ENCODE measurements around the gene ST6GALNAC3.

ST6GALNAC3 gene

GRCh38 chr1:76352741-76353435 lies 278.3 kb downstream of the ST6GALNAC3 start:
- Histone ChIP-seq H3K9me3 (ENCODE audit: control insufficient read depth, low read length) (no peaks in the 10 kb centered on the region), H3K27me3 (ENCODE audit: control insufficient read depth, insufficient read depth, low read length) (no peaks in the 10 kb centered on the region), H3K9ac (ENCODE audit: low read length) (no peak overlapping the region), H3K4me3 (ENCODE audit: low read length) (no peak overlapping the region), H3K36me3 (ENCODE audit: control insufficient read depth, insufficient read depth, low read length) (no peaks in the 10 kb centered on the region), H3K4me1 (ENCODE audit: control insufficient read depth, insufficient read depth, low read length) (no peaks in the 10 kb centered on the region)

GRCh38 chr1:76354236-76354635 lies 279.7 kb downstream of the ST6GALNAC3 start:
- H3K4me3 ChIP-seq (ENCODE audit: low read length), result no peak overlapping the region
- no peak overlapping the region for H3K9ac ChIP-seq (ENCODE audit: low read length)
- H3K4me1 ChIP-seq (ENCODE audit: control insufficient read depth, insufficient read depth, low read length), result no peaks in the 10 kb centered on the region
- no peaks in the 10 kb centered on the region for H3K36me3 ChIP-seq (ENCODE audit: control insufficient read depth, insufficient read depth, low read length)
- H3K9me3 ChIP-seq (ENCODE audit: control insufficient read depth, low read length), result no peaks in the 10 kb centered on the region
- no peaks in the 10 kb centered on the region for H3K27me3 ChIP-seq (ENCODE audit: control insufficient read depth, insufficient read depth, low read length)

GRCh38 chr1:76366726-76367125 lies 292.2 kb downstream of the ST6GALNAC3 start:
- H3K4me3 ChIP-seq (ENCODE audit: low read length), result no peak overlapping the region

GRCh38 chr1:76371941-76372340 lies 297.4 kb downstream of the ST6GALNAC3 start:
- H3K36me3 ChIP-seq (ENCODE audit: control insufficient read depth, insufficient read depth, low read length), result no peaks in the 10 kb centered on the region
- H3K9me3 ChIP-seq (ENCODE audit: control insufficient read depth, low read length), result no peaks in the 10 kb centered on the region
- H3K9ac ChIP-seq (ENCODE audit: low read length), result no peak overlapping the region
- no peaks in the 10 kb centered on the region for H3K4me1 ChIP-seq (ENCODE audit: control insufficient read depth, insufficient read depth, low read length)
- H3K27me3 ChIP-seq (ENCODE audit: control insufficient read depth, insufficient read depth, low read length), result no peaks in the 10 kb centered on the region
- H3K4me3 ChIP-seq (ENCODE audit: low read length), result no peak overlapping the region

More at GRCh38 chr1:76366726-76367125, 292.2 kb downstream of the ST6GALNAC3 start:
- H3K4me1 ChIP-seq (ENCODE audit: control insufficient read depth, insufficient read depth, low read length), result no peaks in the 10 kb centered on the region
- no peaks in the 10 kb centered on the region for H3K9me3 ChIP-seq (ENCODE audit: control insufficient read depth, low read length)
- no peaks in the 10 kb centered on the region for H3K27me3 ChIP-seq (ENCODE audit: control insufficient read depth, insufficient read depth, low read length)
- H3K36me3 ChIP-seq (ENCODE audit: control insufficient read depth, insufficient read depth, low read length), result no peaks in the 10 kb centered on the region
- no peak overlapping the region for H3K9ac ChIP-seq (ENCODE audit: low read length)

- Histone ChIP-seq H3K9ac (ENCODE audit: low read length) (no peak overlapping the region), H3K27me3 (ENCODE audit: control insufficient read depth, insufficient read depth, low read length) (no peaks in the 10 kb centered on the region), H3K9me3 (ENCODE audit: control insufficient read depth, low read length) (no peaks in the 10 kb centered on the region), H3K4me1 (ENCODE audit: control insufficient read depth, insufficient read depth, low read length) (no peaks in the 10 kb centered on the region), H3K4me3 (ENCODE audit: low read length) (no peak overlapping the region), H3K36me3 (ENCODE audit: control insufficient read depth, insufficient read depth, low read length) (no peaks in the 10 kb centered on the region)
Observed at GRCh38 chr1:76374086-76374485, 299.5 kb downstream of the ST6GALNAC3 start.

- Histone ChIP-seq H3K9ac (ENCODE audit: low read length) (no peak overlapping the region), H3K9me3 (ENCODE audit: control insufficient read depth, low read length) (no peaks in the 10 kb centered on the region), H3K36me3 (ENCODE audit: control insufficient read depth, insufficient read depth, low read length) (no peaks in the 10 kb centered on the region), H3K27me3 (ENCODE audit: control insufficient read depth, insufficient read depth, low read length) (no peaks in the 10 kb centered on the region), H3K4me1 (ENCODE audit: control insufficient read depth, insufficient read depth, low read length) (no peaks in the 10 kb centered on the region), H3K4me3 (ENCODE audit: low read length) (no peak overlapping the region)
Observed at GRCh38 chr1:76377247-76377646, 302.7 kb downstream of the ST6GALNAC3 start.

- Histone ChIP-seq H3K9ac (ENCODE audit: low read length) (no peak overlapping the region), H3K9me3 (ENCODE audit: control insufficient read depth, low read length) (no peaks in the 10 kb centered on the region), H3K36me3 (ENCODE audit: control insufficient read depth, insufficient read depth, low read length) (no peaks in the 10 kb centered on the region), H3K27me3 (ENCODE audit: control insufficient read depth, insufficient read depth, low read length) (no peaks in the 10 kb centered on the region), H3K4me1 (ENCODE audit: control insufficient read depth, insufficient read depth, low read length) (no peaks in the 10 kb centered on the region), H3K4me3 (ENCODE audit: low read length) (no peak overlapping the region)
Observed at GRCh38 chr1:76379506-76379905, 305.0 kb downstream of the ST6GALNAC3 start.

GRCh38 chr1:76381450-76382097 lies 307.0 kb downstream of the ST6GALNAC3 start:
- Histone ChIP-seq H3K36me3 (ENCODE audit: control insufficient read depth, insufficient read depth, low read length) (no peaks in the 10 kb centered on the region), H3K27me3 (ENCODE audit: control insufficient read depth, insufficient read depth, low read length) (no peaks in the 10 kb centered on the region), H3K9me3 (ENCODE audit: control insufficient read depth, low read length) (no peaks in the 10 kb centered on the region), H3K9ac (ENCODE audit: low read length) (no peak overlapping the region), H3K4me3 (ENCODE audit: low read length) (no peak overlapping the region), H3K4me1 (ENCODE audit: control insufficient read depth, insufficient read depth, low read length) (no peaks in the 10 kb centered on the region)

- H3K27me3 ChIP-seq (ENCODE audit: control insufficient read depth, insufficient read depth, low read length), result no peaks in the 10 kb centered on the region
- H3K9me3 ChIP-seq (ENCODE audit: control insufficient read depth, low read length), result no peaks in the 10 kb centered on the region
- no peak overlapping the region for H3K4me3 ChIP-seq (ENCODE audit: low read length)
- no peaks in the 10 kb centered on the region for H3K36me3 ChIP-seq (ENCODE audit: control insufficient read depth, insufficient read depth, low read length)
- H3K4me1 ChIP-seq (ENCODE audit: control insufficient read depth, insufficient read depth, low read length), result peaks cover 8% of the 10 kb centered on the region
- no peak overlapping the region for H3K9ac ChIP-seq (ENCODE audit: low read length)
Observed at GRCh38 chr1:76388261-76388660, 313.7 kb downstream of the ST6GALNAC3 start.

GRCh38 chr1:76390456-76390855 lies 315.9 kb downstream of the ST6GALNAC3 start:
- Histone ChIP-seq H3K4me1 (ENCODE audit: control insufficient read depth, insufficient read depth, low read length) (peaks cover 8% of the 10 kb centered on the region), H3K27me3 (ENCODE audit: control insufficient read depth, insufficient read depth, low read length) (no peaks in the 10 kb centered on the region), H3K9me3 (ENCODE audit: control insufficient read depth, low read length) (no peaks in the 10 kb centered on the region), H3K4me3 (ENCODE audit: low read length) (no peak overlapping the region), H3K9ac (ENCODE audit: low read length) (no peak overlapping the region), H3K36me3 (ENCODE audit: control insufficient read depth, insufficient read depth, low read length) (no peaks in the 10 kb centered on the region)

GRCh38 chr1:76395059-76395458 lies 320.5 kb downstream of the ST6GALNAC3 start:
- H3K4me3 ChIP-seq (ENCODE audit: low read length), result no peak overlapping the region
- H3K36me3 ChIP-seq (ENCODE audit: control insufficient read depth, insufficient read depth, low read length), result no peaks in the 10 kb centered on the region
- H3K27me3 ChIP-seq (ENCODE audit: control insufficient read depth, insufficient read depth, low read length), result no peaks in the 10 kb centered on the region
- no peak overlapping the region for H3K9ac ChIP-seq (ENCODE audit: low read length)
- H3K4me1 ChIP-seq (ENCODE audit: control insufficient read depth, insufficient read depth, low read length), result peaks cover 5% of the 10 kb centered on the region
- H3K9me3 ChIP-seq (ENCODE audit: control insufficient read depth, low read length), result no peaks in the 10 kb centered on the region

GRCh38 chr1:76402128-76402527 lies 327.6 kb downstream of the ST6GALNAC3 start:
- Histone ChIP-seq H3K27me3 (ENCODE audit: control insufficient read depth, insufficient read depth, low read length) (no peaks in the 10 kb centered on the region), H3K4me3 (ENCODE audit: low read length) (no peak overlapping the region), H3K4me1 (ENCODE audit: control insufficient read depth, insufficient read depth, low read length) (no peaks in the 10 kb centered on the region), H3K9ac (ENCODE audit: low read length) (no peak overlapping the region), H3K36me3 (ENCODE audit: control insufficient read depth, insufficient read depth, low read length) (no peaks in the 10 kb centered on the region), H3K9me3 (ENCODE audit: control insufficient read depth, low read length) (no peaks in the 10 kb centered on the region)

Data from mucosa of stomach (tissue), 1 donor.